Stimulated activated CD4-positive, alpha-beta T cell treated with anti-CD3 and anti-CD28 coated beads, Interleukin-4, amount 100 ng/mL, for 1 hour (primary cell): Measurements from ENCODE around the gene PDGFRB.

Source experiments
- DNase-seq: peaks from one replicate; pipeline ENCODE4 v3.0.0-alpha.2; 2020

Gene PDGFRB

GRCh38 chr5:150181766-150182545 lies 26.3 kb upstream of the PDGFRB start:
- DNase-seq = no peak

DNA sequence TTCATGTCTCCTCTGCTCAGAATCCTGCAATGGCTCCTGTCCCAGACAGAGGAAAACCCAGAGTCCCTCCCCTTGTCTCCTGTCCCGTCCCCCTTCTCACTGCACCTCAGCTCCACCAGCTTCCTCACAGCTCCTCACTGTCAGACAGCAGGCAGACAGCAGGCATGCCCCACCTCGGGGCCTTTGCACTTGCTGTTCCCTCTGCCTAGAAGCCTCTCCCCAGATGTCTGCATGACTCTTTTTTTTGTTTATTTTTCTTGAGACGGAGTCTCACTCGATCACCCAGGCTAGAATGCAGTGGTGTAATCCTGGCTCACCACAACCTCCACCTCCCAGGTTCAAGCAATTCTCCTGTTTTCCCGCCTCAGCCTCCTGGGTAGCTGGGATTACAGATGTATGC lies 25.4 kb upstream of the PDGFRB start:
- no peak for DNase-seq

DNA sequence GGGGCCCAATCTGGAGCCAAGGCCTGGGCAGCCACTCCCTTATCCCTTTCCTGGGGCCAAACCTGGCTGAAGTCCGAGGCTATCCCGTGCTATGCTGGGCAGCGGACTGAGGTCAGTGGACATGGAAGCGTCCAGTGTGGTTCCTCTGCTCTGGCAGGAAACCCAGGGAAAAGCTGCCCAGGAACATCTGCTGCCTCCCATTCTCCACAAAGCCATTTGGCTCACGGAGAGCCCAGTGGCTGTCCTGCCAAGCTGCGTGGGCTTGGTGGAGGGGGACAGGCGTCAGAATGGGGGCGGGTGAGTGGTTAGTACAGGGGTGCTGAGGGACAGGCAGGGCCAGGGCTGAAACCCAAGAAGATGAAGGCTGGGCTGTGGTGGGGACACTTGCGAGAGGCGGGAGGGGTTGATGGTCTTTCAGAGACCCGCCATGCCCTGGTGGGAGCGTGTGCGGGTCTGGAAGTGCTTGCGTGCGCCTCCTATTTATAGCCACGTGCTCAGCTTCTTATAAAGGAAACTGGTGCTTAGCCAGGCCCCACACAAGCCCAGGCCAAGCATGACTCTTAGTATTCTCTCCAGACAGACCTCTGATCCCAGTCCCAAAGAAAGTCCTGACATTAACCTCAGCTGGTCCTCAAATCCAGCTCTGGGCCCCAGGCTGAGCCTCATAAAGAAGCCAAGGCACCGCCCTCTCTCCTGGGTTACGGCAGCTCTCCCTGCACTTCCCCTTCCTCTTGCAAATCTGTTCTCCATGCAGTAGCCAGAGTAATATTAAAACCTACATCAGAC lies 24.8 kb upstream of the PDGFRB start:
- no peak for DNase-seq

GRCh38 chr5:150179019-150179620 lies 23.5 kb upstream of the PDGFRB start:
- no peak for DNase-seq

GRCh38 chr5:150178262-150178661 lies 22.6 kb upstream of the PDGFRB start:
- DNase-seq = no peak

DNA sequence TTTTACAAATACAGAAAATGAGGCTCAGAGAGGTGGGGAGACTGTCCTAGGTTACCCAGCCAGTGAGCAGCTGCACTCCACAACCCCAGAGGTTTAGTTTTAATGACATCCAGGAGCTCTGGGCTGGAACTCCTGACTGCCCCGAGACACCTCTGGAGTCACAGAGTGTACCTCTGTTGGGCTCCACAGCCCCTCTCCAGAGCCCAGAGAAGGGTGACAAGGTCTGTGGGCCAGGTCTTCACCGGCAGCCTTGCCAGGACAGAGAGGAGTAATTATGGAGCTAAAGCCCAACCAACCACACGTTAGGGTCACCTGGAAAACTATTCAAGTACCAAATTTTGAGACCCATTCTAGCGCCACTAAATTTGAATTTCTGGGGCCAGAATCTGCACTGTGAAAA lies 22.1 kb upstream of the PDGFRB start:
- DNase-seq = no peak

DNA sequence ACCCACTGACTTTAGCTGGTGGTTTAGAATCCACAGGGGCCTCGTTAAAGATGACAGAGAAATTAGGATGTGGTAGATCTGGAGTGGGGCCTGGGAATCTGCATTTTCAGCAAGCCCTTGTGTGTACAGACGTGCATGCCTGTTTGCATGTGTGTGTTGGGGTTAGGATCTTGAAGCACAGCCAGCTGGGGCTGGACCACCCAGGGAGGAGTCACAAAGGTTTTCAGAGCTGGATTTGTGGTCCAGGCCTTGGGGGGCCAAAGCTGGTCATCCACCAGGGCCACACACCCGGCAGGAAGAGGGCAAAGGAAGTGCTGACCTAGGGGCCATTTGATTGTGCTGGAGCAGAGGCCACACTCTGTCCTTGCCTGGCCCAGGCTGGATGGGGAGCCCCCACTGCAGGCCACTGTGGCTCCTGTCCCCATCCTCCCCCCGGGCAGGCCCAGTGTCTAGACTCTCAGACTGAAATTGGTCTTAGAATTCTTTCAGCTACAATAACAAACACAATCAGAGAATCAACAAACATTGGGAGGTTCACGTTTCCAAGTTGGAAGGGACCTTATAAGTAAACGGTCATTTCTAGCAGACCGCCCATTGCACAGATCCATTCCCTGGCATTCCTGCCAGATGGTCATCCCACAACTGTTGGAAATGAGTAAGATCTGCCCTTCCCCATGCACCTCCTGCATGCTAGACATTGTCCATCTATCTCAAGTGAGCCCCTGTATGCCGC lies 21.3 kb upstream of the PDGFRB start:
- no peak for DNase-seq

DNA sequence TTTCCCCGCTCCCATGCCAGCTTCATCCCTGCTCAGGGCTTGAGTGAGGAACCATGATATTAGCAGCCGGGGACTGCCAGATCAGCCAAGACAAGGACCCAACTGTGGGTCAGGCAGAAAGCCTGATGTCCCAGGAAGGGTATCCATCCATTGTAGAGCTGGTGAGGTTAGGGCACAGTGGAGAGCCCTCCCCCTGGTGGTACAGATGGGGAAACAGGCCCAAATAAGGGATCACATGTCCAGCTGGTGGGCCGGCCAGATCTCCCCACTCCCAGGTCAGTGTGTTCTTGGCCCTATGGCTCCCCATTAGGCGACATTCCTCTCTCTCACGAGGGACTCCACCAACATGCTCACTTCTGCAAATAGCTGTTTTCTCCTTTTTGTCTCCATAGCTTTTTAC lies 19.9 kb upstream of the PDGFRB start:
- no peak for DNase-seq

- DNase-seq = no peak
These were observed 19.4 kb upstream of the PDGFRB start for GRCh38 chr5:150175076-150175475.

DNA sequence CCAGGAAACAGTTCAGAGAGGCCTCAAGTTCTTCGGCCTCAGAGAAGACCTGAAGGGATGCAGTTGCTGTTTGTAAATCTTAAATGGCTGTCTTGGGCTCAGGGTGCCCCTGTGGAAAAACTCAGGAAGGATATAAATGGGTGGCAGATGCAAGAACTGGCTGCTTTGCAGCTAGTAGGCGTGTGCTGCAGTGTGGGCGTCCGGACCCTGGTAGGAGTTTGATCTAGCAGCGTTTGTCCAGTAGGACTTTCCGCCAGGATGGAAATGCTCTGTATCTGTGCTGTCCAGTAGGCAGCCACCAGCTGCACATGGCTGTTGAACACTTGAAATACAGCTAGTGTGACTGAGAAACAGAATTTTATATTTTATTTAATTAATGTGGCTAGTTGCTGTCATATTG lies 18.6 kb upstream of the PDGFRB start:
- DNase-seq = no peak

- DNase-seq = no peak
These were observed 17.5 kb upstream of the PDGFRB start for GRCh38 chr5:150173161-150173560.

DNA sequence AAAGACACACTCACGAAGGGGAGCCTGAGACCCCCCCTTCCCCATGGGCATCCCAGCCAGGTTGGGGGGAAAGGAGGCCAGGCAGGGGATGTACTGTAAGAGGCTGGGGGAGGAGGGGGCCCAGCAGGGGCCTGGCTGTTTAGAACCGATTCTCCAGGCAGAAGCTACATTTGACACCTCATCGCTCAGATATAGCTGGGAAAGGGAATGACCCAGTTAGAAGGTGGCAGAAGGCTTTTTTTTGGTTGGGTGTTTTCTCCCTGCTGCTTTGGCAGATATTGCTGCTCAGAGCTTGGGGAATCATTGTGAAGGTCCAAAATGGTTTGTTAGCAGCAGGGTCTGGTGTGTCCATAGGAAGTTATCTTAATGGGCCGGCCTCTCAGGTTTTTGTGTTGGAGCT lies 16.9 kb upstream of the PDGFRB start:
- DNase-seq = no peak

DNA sequence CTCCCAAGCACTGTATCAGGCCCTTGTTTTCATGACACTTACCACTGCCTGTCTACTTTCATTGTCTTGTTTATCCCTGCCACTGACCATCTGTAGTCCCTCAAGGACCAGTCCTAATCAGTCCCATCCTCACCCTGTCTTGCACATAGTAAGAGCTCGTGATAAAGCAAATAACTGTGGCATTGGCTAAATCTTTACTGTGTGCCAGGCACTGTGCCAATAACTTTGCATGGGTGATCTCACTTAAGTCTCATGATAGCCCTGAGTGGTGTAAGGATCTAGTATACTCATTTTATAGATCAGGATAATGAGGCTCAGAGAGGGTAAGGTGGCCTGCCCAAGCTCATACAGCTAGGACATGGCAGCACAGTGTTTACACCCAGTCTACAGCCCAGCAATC lies 16.5 kb upstream of the PDGFRB start:
- no peak for DNase-seq

DNA sequence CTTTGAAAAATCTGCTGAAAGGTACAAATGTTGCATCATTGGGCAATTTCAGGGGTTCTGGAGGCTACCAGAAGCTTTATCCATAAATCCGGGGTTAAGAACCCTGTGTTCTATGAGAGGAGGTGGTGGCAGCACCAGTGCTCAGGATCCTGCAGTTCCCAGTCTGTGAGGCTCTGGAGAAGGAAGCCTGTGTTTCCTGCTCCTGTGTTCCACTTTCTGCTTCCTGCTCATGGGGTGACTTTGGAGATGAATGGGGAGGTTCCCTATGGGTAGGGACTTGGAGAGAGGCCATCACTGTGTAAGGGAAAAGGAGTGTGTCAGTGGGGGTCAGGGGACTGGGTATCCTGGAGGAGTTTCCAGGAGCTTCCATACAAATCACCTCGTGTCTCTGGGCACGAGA lies 13.2 kb upstream of the PDGFRB start:
- DNase-seq = no peak

GRCh38 chr5:150167908-150168307 lies 12.3 kb upstream of the PDGFRB start:
- no peak for DNase-seq

- DNase-seq = no peak
These were observed 11.8 kb upstream of the PDGFRB start for GRCh38 chr5:150167512-150167850.

- no peak for DNase-seq
These were observed 11.2 kb upstream of the PDGFRB start, which contains the start of gene CDX1 for GRCh38 chr5:150166650-150167511. Gene CDX1, plus strand, starts transcription at chr5:150166778. Its CDS starts 99 bp downstream, at chr5:150166877.

GRCh38 chr5:150166037-150166649 lies 10.5 kb upstream of the PDGFRB start:
- DNase-seq = no peak

- DNase-seq = no peak
These were observed 8.8 kb upstream of the PDGFRB start for GRCh38 chr5:150164211-150164980.

DNA sequence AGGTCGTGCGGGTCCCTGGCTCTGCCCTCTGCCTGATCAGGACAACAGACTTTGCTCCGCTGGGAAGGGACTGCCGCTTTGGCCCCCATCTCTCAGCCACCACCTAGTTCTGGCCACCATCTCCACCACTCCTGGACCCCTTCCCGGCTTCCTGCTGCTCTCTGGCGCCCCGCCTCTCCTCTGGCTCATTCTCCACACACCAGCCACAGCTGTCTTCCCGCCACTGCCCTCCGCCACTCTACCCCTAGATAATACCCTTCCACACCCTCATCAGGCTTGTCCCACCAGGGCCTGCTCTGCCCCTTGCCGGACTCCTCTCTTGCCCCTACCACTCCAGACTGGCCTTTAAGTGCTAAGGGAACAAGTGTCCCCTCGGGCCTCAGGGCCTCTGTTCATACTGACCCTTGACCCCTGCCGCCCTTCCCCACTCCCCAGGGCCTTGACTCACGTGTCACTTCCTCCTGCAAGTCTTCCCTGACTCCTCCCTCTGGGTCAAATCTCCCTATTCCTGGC lies 8.0 kb upstream of the PDGFRB start:
- DNase-seq = no peak

GRCh38 chr5:150163035-150163434 lies 7.4 kb upstream of the PDGFRB start:
- DNase-seq = no peak
